SK-N-SH treated with all-trans-retinoic acid at 6 μM for 48 hours (cell line): Measurements from ENCODE around the gene MBOAT2.

ENCODE experiments used
- ARNTL ChIP-seq: fragments of 450-650 bp; formaldehyde crosslinking; IDR thresholded peaks from 2 replicates; pipeline ENCODE4 v1.5.0; 2020; ENCODE audit warnings: low read depth, mild to moderate bottlenecking, moderate library complexity, borderline replicate concordance
- CSRNP3 ChIP-seq: fragments of 250-450 bp; sonication (Bioruptor Pico); IDR thresholded peaks from 2 replicates; pipeline ENCODE4 v1.5.1; 2021; ENCODE audit warnings: mild to moderate bottlenecking, moderate library complexity
- GLIS3 ChIP-seq: fragments of 250-450 bp; sonication (Bioruptor Pico); IDR thresholded peaks from 2 replicates; pipeline ENCODE4 v1.5.0; 2020; ENCODE audit warnings: mild to moderate bottlenecking, moderate library complexity
- OSR1 ChIP-seq: fragments of 250-450 bp; sonication (Bioruptor Pico); IDR thresholded peaks from 2 replicates; pipeline ENCODE4 v1.8.0; 2022; ENCODE audit warnings: moderate library complexity, mild to moderate bottlenecking, inconsistent platforms
- ZFP30 ChIP-seq: fragments of 450-650 bp; formaldehyde crosslinking; IDR thresholded peaks from 2 replicates; pipeline ENCODE4 v1.5.0; 2022; ENCODE audit warnings: mild to moderate bottlenecking, moderate library complexity
- ZNF70 ChIP-seq: fragments of 450-650 bp; formaldehyde crosslinking; IDR thresholded peaks from 2 replicates; pipeline ENCODE4 v1.5.0; 2020; ENCODE audit warnings: mild to moderate bottlenecking, moderate library complexity
- ZNF8 ChIP-seq: fragments of 450-650 bp; formaldehyde crosslinking; IDR thresholded peaks from 2 replicates; pipeline ENCODE4 v1.5.0; 2020; ENCODE audit warnings: mild to moderate bottlenecking, moderate library complexity
- TF ChIP-seq, protein P1 (sequence below): fragments of 250-450 bp; sonication (Bioruptor Pico); IDR thresholded peaks from 2 replicates; pipeline ENCODE4 v1.8.0; 2020; ENCODE audit warnings: mild to moderate bottlenecking, moderate library complexity, borderline replicate concordance

DNA sequence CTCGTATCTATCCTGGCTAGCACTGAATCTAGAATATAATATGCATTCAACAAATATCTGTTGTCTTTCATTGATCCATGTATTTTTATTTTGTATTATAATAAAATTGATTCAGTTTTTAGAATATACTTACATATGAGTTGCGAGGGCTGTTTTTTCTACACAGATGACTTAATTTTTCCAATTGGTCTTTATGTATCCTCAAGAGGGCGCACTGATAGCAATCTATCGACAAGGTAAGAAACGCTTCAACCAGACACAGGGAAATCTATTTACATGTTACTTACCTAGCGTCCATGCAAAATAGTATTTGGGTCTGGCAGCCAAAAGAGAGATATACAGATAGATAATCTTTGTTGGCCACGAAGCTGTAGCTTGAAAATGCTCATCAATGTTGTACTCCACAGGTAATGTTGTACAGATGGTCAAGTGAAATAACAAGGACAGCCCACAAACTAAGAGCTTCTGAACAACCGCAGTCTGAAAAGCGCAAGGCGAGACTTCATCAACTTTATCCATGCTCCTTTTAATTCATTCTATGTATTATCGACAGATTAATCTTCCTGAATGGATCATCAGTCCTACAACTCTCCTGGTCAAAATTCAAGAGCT, 130.6 kb downstream of the MBOAT2 start:
- TF ChIP-seq ZNF70 (CRISPR knock-in tag) (no peak), ZNF8 (CRISPR knock-in tag) (no peak), ZFP30 (CRISPR knock-in tag) (no peak), CSRNP3 (CRISPR knock-in tag) (no peak), GLIS3 (no peak), OSR1 (CRISPR knock-in tag) (no peak), ARNTL (CRISPR knock-in tag) (no peak)
- TF ChIP-seq, protein P1, sequence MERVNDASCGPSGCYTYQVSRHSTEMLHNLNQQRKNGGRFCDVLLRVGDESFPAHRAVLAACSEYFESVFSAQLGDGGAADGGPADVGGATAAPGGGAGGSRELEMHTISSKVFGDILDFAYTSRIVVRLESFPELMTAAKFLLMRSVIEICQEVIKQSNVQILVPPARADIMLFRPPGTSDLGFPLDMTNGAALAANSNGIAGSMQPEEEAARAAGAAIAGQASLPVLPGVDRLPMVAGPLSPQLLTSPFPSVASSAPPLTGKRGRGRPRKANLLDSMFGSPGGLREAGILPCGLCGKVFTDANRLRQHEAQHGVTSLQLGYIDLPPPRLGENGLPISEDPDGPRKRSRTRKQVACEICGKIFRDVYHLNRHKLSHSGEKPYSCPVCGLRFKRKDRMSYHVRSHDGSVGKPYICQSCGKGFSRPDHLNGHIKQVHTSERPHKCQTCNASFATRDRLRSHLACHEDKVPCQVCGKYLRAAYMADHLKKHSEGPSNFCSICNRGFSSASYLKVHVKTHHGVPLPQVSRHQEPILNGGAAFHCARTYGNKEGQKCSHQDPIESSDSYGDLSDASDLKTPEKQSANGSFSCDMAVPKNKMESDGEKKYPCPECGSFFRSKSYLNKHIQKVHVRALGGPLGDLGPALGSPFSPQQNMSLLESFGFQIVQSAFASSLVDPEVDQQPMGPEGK, result no peak
